HepG2 (cell line): Measurements from ENCODE around the gene ABTB2. TPM values are rescaled to one million over a fixed set of nuclear protein-coding genes. Genes with fewer than 3 reads are reported as not detected.

Source experiments
- ATAC-seq: fragments of 200-7000 bp; cut with Tn5 transposase; 3 replicates; pipeline ENCODE4 v1.9.1; 2020; ENCODE audit warnings: mild to moderate bottlenecking, moderate library complexity
- BruUV-seq: library from RNA; stranded (reverse); fragments of 400-500 nt; replicated peaks from 2 replicates; lab custom pipeline; 2021; lab: Mats Ljungman, UMichigan
- CTCF ChIA-PET: fragments of 300-600 bp; formaldehyde crosslinking; extraction: SDS; loops from one replicate; lab custom pipeline; 2021; ENCODE audit warnings: low total read pairs, inconsistent platforms, low intra/inter-chr PET ratio; lab: Yijun Ruan, JAX
- POLR2A ChIA-PET: fragments of 350-600 bp; sonication (Branson Sonifier 250); formaldehyde crosslinking; loops from one replicate; lab custom pipeline; 2020; ENCODE audit warnings: antibody characterized with exemption, inconsistent platforms; lab: Yijun Ruan, JAX
- DNase-seq: peaks from one replicate; pipeline ENCODE4 v3.0.0-alpha.2; 2015; ENCODE audit warnings: low spot score
- FAIRE-seq: peaks from 3 replicates; lab custom pipeline; 2011; peaks lifted over from hg19 to GRCh38; lab: Jason Lieb, UNC
- H2AFZ ChIP-seq: one replicate; pipeline ENCODE4 v1.6.1; 2011; ENCODE audit warnings: low read length, inconsistent platforms
- H3K27ac ChIP-seq: fragments of 300-600 bp; 3 replicates; pipeline ENCODE4 v1.8.0; 2011; ENCODE audit warnings: mixed run types, mild to moderate bottlenecking, mixed read lengths, low read length, inconsistent platforms; ENCODE audit not compliant: insufficient read depth; ENCODE audit errors: extremely low read length
- H3K27me3 ChIP-seq, 2 experiments: fragments of 200-600 bp in 1 of 2; 2 replicates in 1 of 2; 3 replicates in 1 of 2; pipeline versions ENCODE4 v1.6.0 to v1.8.0; 2011; ENCODE audit warnings: low read length in 2 of 2, mild to moderate bottlenecking in 2 of 2, moderate library complexity in 2 of 2, inconsistent platforms in 1 of 2; ENCODE audit not compliant: insufficient read depth in 2 of 2, control insufficient read depth in 1 of 2
- H3K36me3 ChIP-seq, 2 experiments: fragments of 200-600 bp in 1 of 2; replicated peaks in 1 of 2; 2 replicates in 1 of 2; 3 replicates in 1 of 2; pipeline versions ENCODE4 v1.5.1 to v1.8.0; 2011; ENCODE audit warnings: low read length in 2 of 2, inconsistent platforms in 1 of 2; ENCODE audit not compliant: insufficient read depth in 2 of 2, control insufficient read depth in 1 of 2
- H3K4me1 ChIP-seq: 2 replicates; pipeline ENCODE4 v1.5.1; 2012; ENCODE audit warnings: low read length, inconsistent platforms; ENCODE audit not compliant: insufficient read depth
- H3K4me2 ChIP-seq: 2 replicates; pipeline ENCODE4 v1.6.0; 2011; ENCODE audit warnings: low read depth, low read length, inconsistent platforms
- H3K4me3 ChIP-seq, 3 experiments: fragments of 200-600 bp in 1 of 3; sonication (generic), shearing (Covaris generic) in 1 of 3; replicated peaks in 1 of 3; 2 replicates each; pipeline ENCODE4 v1.5.1; 2011 to 2016; ENCODE audit warnings: low read length in 3 of 3, inconsistent platforms in 2 of 3, low read depth in 2 of 3, mild to moderate bottlenecking in 2 of 3, control low read depth in 1 of 3, mixed read lengths in 1 of 3; ENCODE audit not compliant: insufficient read depth in 1 of 3
- H3K79me2 ChIP-seq: one replicate; pipeline ENCODE4 v1.6.1; 2011; ENCODE audit warnings: low read length, inconsistent platforms; ENCODE audit not compliant: insufficient read depth
- H3K9ac ChIP-seq: 2 replicates; pipeline ENCODE4 v1.6.0; 2011; ENCODE audit warnings: mild to moderate bottlenecking, low read depth, low read length, inconsistent platforms; ENCODE audit not compliant: insufficient read depth
- H3K9me3 ChIP-seq: 2 replicates; pipeline ENCODE4 v1.5.1; 2012; ENCODE audit warnings: mild to moderate bottlenecking, low read length
- H4K20me1 ChIP-seq: 2 replicates; pipeline ENCODE4 v1.6.0; 2011; ENCODE audit warnings: inconsistent platforms, mild to moderate bottlenecking, low read length, moderate library complexity; ENCODE audit not compliant: insufficient read depth
- ARNT ChIP-seq: fragments of 450-650 bp; IDR thresholded peaks from 2 replicates; pipeline ENCODE4 v1.6.1; 2017
- SMC3 ChIP-seq: IDR thresholded peaks from 2 replicates; pipeline ENCODE4 v1.6.1; 2011; ENCODE audit warnings: low read length, improper control_type of control experiment
- SSRP1 ChIP-seq: IDR thresholded peaks from 2 replicates; pipeline ENCODE4 v1.6.1; 2016; ENCODE audit warnings: control low read depth
- TARDBP ChIP-seq: sonication (generic); formaldehyde crosslinking; IDR thresholded peaks from 2 replicates; pipeline ENCODE4 v1.8.0; 2022; ENCODE audit warnings: mild to moderate bottlenecking, missing genetic modification reagents
- ZFP41 ChIP-seq: sonication (generic); formaldehyde crosslinking; IDR thresholded peaks from 2 replicates; pipeline ENCODE4 v1.4.0; 2020; ENCODE audit warnings: mild to moderate bottlenecking, missing genetic modification reagents, borderline replicate concordance
- ZNF143 ChIP-seq: sonication (generic); formaldehyde crosslinking; IDR thresholded peaks from 2 replicates; pipeline ENCODE4 v1.4.0; 2020; ENCODE audit warnings: missing genetic modification reagents
- ZNF678 ChIP-seq: sonication (generic); formaldehyde crosslinking; IDR thresholded peaks from 2 replicates; pipeline ENCODE4 v1.4.0; 2020; ENCODE audit warnings: mild to moderate bottlenecking, missing genetic modification reagents
- WGBS: methylation state at CpG from one replicate; pipeline ENCODE4 v1.1.6; 2017; ENCODE audit warnings: low lambda C conversion rate; 5-methylcytosine and 5-hydroxymethylcytosine counted together
- in situ Hi-C: cut with HindIII; loops from 2 replicates; pipeline ENCODE4 v1.10.0; 2017; ENCODE audit warnings: low pct_unique_long_range_greater_than_20kb; ENCODE audit not compliant: extremely low pct_ligation_motif_present
- intact Hi-C: fragments of 100-400 bp; cut with micrococcal nuclease; formaldehyde crosslinking; loops from one replicate; pipeline ENCODE4 v1.10.0; 2022; ENCODE audit not compliant: unreplicated experiment
- polyA plus RNA-seq, 8 experiments: library from polyadenylated mRNA; depleted of rRNA in 3 of 8; stranded (reverse) in 7 of 8; unstranded in 1 of 8; fragments of >200 nt; fragmentation: Illumina TruSeq in 4 of 8; extraction: Trizol in 4 of 8; gene quantifications; 2 replicates each; pipeline versions ENCODE4 v1.2.1 to v1.2.3, GENCODE V29; 2011 to 2016; ENCODE audit warnings: low read depth in 4 of 8, missing spikeins in 1 of 8, mixed read lengths in 1 of 8; ENCODE audit not compliant: insufficient read depth in 1 of 8
- total RNA-seq, 5 experiments: library from RNA; depleted of rRNA; stranded (reverse); fragments of >200 nt; fragmentation: Illumina TruSeq; extraction: Trizol; gene quantifications; 2 replicates each; pipeline ENCODE4 v1.2.3, GENCODE V29; 2016; ENCODE audit warnings: low read depth in 1 of 5
- TF ChIP-seq, protein P1 (sequence below): IDR thresholded peaks from 2 replicates; pipeline ENCODE4 v1.6.1; 2016; ENCODE audit warnings: low read depth, control low read depth
- TF ChIP-seq, protein P2 (sequence below): IDR thresholded peaks from 2 replicates; pipeline ENCODE4 v1.6.1; 2012; ENCODE audit warnings: inconsistent platforms
- TF ChIP-seq, protein P3 (sequence below): sonication (generic); formaldehyde crosslinking; IDR thresholded peaks from 2 replicates; pipeline ENCODE4 v1.5.1; 2020; ENCODE audit warnings: missing genetic modification reagents, mild to moderate bottlenecking, borderline replicate concordance

The ABTB2 gene
- total and polyA plus RNA-seq, 2 of the 13 experiments (the other 11 are each of a cell fraction or from before 2014, with no cell fraction given): 5.1 to 15.4 TPM

DNA sequence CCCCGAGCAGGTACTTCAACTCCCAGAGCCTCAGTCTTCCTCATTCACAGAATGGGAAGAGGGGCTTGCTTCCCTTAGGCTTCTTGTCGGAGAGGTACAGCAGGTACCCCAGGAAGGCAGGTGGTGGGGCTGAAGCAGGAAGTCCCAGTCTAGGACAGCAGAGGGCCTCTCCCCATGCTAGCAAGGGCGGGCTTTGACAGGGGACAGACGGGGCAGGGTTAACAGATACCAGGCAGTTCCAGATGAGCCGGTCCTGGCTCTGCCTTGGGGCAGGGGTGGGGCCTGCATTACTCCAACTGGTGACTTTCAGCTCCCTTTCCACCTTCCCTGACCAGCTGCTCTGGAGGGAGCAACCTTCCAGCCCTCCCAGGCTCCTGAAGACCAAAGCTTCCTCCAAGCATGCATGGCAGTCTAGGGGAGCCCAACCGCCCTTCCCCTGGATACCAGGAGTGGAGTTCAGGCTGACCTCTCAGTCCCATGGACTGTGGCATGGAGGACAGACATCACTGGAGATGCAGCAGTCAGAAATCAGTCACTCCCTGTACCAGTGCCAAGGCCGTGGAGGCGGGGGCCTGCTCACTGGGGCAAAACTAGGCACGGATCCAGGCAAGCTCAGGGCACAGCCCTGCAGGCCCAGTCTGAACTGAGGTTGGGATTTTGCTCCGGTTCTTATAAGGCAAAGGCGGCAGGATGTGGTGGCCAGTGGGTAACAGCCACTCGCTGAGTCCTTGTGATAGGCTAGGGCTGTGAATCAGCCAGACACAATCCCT lies 191.8 kb downstream of the ABTB2 start:
- FAIRE-seq (no peak), DNase-seq (no peak), ATAC-seq (no peak)
- WGBS: 98% methylated on average over 9 of the region's 12 CpGs
- no TSS peak for BruUV-seq
- ChIA-PET CTCF (no interaction called here), POLR2A (no interaction called here)
- peaks cover 47 to 91% of the 10 kb centered on the region in 2 experiments; a peak in 4 of 5 replicates for H3K36me3 ChIP-seq
- no peak overlapping the region for H3K4me3 ChIP-seq
- in situ Hi-C loops: loop anchor here (10.0 to 25.0 kb wide), 2 partner anchors 329 to 746 kb away; partner anchors contain the start of genes APIP and PDHX
- no peak for TF ChIP-seq ZNF143 (CRISPR knock-in tag)
- TF ChIP-seq SMC3: no peak
- no peak for TF ChIP-seq SSRP1 (CRISPR knock-in tag)
- no peak for TF ChIP-seq TARDBP (CRISPR knock-in tag)
- TF ChIP-seq, protein P1, sequence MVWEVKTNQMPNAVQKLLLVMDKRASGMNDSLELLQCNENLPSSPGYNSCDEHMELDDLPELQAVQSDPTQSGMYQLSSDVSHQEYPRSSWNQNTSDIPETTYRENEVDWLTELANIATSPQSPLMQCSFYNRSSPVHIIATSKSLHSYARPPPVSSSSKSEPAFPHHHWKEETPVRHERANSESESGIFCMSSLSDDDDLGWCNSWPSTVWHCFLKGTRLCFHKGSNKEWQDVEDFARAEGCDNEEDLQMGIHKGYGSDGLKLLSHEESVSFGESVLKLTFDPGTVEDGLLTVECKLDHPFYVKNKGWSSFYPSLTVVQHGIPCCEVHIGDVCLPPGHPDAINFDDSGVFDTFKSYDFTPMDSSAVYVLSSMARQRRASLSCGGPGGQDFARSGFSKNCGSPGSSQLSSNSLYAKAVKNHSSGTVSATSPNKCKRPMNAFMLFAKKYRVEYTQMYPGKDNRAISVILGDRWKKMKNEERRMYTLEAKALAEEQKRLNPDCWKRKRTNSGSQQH (CRISPR knock-in tag): no peak
- TF ChIP-seq, protein P2, sequence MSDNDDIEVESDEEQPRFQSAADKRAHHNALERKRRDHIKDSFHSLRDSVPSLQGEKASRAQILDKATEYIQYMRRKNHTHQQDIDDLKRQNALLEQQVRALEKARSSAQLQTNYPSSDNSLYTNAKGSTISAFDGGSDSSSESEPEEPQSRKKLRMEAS: no peak
- no peak for TF ChIP-seq ZFP41 (CRISPR knock-in tag)
- TF ChIP-seq, protein P3, sequence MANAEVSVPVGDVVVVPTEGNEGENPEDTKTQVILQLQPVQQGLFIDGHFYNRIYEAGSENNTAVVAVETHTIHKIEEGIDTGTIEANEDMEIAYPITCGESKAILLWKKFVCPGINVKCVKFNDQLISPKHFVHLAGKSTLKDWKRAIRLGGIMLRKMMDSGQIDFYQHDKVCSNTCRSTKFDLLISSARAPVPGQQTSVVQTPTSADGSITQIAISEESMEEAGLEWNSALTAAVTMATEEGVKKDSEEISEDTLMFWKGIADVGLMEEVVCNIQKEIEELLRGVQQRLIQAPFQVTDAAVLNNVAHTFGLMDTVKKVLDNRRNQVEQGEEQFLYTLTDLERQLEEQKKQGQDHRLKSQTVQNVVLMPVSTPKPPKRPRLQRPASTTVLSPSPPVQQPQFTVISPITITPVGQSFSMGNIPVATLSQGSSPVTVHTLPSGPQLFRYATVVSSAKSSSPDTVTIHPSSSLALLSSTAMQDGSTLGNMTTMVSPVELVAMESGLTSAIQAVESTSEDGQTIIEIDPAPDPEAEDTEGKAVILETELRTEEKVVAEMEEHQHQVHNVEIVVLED: no peak
- no peak for TF ChIP-seq ZNF678 (CRISPR knock-in tag)
- no peak for TF ChIP-seq ARNT
- no peaks in the 10 kb centered on the region for H3K4me1 ChIP-seq
- no peaks in the 10 kb centered on the region for H3K27me3 ChIP-seq
- H3K79me2 ChIP-seq: no peaks in the 10 kb centered on the region
- H2AFZ ChIP-seq: no peak overlapping the region
- H3K27ac ChIP-seq: no peak overlapping the region
- H3K9me3 ChIP-seq: no peaks in the 10 kb centered on the region
- no peaks in the 10 kb centered on the region for H4K20me1 ChIP-seq
- no peak overlapping the region for H3K9ac ChIP-seq
- intact Hi-C loops: no loop called here
- no peak overlapping the region for H3K4me2 ChIP-seq
